Keratinocyte (primary cell): ENCODE results near the gene UBTFL1.

Experiments used
- EZH2 ChIP-seq: IDR thresholded peaks from one replicate; pipeline ENCODE4 v1.6.1; 2012; ENCODE audit warnings: inconsistent platforms, mild to moderate bottlenecking, low read length, moderate library complexity
- TF ChIP-seq, protein P1 (sequence below), 3 experiments: IDR thresholded peaks in 1 of 3; conservative IDR thresholded peaks in 1 of 3; optimal IDR thresholded peaks in 1 of 3; 2 replicates in 2 of 3; 3 replicates in 1 of 3; pipeline versions ENCODE3 to v1.5.1; 2011; ENCODE audit warnings: low read length in 3 of 3, mild to moderate bottlenecking in 3 of 3, moderate library complexity in 2 of 3, control low read depth in 1 of 3, inconsistent platforms in 1 of 3; ENCODE audit not compliant: insufficient read depth in 2 of 3; ENCODE audit errors: extremely low read depth in 1 of 3

DNA sequence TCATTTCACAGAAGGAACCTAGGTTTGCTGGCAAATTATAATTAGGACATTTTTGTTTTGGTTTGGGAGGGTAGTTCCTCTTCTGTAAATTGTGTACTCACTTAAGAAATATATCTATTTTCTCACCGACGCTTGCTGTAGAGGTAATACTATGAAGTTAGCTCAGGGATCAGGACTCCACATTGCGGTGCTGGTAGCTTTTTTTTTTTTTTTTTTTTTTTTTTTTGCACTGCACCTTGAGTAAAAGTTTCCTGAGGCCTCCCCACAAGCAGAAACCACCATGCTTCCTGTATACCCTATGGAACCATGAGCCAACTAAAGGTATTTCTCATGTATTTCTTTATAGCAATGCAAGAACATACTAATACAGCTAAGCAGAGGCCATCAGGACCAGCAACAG is 14.7 kb downstream of the UBTFL1 start:
- TF ChIP-seq, protein P1, sequence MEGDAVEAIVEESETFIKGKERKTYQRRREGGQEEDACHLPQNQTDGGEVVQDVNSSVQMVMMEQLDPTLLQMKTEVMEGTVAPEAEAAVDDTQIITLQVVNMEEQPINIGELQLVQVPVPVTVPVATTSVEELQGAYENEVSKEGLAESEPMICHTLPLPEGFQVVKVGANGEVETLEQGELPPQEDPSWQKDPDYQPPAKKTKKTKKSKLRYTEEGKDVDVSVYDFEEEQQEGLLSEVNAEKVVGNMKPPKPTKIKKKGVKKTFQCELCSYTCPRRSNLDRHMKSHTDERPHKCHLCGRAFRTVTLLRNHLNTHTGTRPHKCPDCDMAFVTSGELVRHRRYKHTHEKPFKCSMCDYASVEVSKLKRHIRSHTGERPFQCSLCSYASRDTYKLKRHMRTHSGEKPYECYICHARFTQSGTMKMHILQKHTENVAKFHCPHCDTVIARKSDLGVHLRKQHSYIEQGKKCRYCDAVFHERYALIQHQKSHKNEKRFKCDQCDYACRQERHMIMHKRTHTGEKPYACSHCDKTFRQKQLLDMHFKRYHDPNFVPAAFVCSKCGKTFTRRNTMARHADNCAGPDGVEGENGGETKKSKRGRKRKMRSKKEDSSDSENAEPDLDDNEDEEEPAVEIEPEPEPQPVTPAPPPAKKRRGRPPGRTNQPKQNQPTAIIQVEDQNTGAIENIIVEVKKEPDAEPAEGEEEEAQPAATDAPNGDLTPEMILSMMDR (optimal IDR thresholded peaks at IDR 0.05 in 1 of 3, IDR thresholded peaks at IDR 0.05 in 1 of 3, conservative IDR thresholded peaks at IDR 0.05 in 1 of 3; ENCODE audit: extremely low read depth in 1 of 3, insufficient read depth in 2 of 3, low read length in 3 of 3): no peak
- no peak for TF ChIP-seq EZH2
